ENCODE measurements around the gene PCDHGA2.

Gene PCDHGA2

DNA sequence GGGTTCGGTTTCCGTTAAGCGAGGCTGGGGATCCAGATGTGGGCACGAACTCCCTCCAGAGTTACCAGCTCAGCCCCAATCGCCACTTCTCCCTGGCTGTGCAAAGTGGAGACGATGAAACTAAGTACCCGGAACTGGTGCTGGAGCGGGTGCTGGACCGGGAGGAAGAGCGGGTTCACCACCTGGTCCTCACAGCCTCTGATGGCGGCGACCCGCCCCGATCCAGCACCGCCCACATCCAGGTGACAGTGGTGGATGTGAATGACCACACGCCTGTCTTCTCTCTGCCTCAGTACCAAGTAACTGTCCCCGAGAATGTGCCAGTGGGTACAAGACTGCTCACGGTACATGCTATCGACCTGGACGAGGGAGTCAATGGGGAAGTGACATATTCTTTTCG is 44.8 kb downstream of the PCDHGA2 start:
- no peak for DNase-seq (ENCODE audit: low spot score)

DNA sequence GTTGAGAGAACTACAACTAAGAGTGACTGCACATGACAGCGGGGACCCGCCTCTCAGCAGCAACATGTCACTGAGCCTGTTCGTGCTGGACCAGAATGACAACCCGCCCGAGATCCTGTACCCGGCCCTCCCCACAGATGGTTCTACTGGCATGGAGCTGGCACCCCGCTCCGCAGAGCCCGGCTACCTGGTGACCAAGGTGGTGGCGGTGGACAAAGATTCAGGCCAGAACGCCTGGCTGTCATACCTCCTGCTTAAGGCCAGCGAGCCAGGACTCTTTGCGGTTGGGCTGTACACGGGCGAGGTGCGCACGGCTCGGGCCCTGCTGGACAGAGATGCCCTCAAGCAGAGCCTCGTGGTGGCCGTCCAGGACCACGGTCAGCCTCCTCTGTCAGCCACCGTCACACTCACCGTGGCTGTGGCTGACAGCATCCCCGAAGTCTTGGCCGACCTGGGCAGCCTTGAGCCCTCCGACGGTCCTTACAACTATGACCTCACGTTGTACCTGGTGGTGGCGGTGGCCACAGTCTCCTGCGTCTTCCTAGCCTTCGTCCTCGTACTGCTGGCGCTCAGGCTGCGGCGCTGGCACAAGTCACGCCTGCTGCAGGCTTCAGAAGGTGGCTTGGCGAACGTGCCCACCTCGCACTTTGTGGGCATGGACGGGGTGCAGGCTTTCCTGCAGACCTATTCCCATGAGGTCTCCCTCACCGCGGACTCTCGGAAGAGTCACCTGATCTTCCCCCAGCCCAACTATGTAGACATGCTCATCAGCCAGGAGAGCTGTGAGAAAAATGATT is 46.1 kb downstream of the PCDHGA2 start:
- no peak for DNase-seq (ENCODE audit: low spot score)

DNA sequence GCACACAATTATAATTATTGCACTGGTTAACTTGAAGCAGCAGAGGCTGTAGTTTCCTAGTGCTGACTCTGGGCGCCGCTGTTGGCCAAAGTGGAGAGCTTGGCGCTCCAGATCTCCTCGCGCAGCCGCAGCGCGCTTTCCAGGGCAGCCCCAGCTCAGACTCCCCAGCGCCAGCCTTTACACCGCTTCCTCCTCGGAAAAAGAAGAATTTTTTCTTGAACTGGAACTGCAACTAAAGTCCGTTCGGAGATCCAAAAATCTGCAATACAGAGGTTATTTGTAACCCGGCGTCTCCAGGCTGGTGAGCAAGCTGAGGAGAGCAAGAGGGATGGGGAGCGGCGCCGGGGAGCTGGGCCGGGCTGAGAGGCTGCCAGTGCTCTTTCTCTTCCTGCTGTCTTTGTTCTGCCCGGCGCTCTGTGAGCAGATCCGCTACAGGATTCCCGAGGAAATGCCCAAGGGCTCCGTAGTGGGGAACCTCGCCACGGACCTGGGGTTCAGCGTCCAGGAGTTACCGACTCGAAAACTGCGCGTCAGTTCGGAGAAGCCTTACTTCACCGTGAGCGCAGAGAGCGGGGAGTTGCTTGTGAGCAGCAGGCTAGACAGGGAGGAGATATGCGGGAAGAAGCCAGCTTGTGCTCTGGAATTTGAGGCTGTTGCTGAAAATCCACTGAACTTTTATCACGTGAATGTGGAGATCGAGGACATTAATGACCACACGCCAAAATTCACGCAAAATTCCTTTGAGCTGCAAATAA is 49.2 kb downstream of the PCDHGA2 start, which contains the start of gene PCDHGB4:
PCDHGB4 (plus strand) TSS at position 142 of the 755 bp plus-strand sequence; CDS start at position 329, 187 bp downstream.
- peak; percentile 22 for DNase-seq (ENCODE audit: low spot score)

DNA sequence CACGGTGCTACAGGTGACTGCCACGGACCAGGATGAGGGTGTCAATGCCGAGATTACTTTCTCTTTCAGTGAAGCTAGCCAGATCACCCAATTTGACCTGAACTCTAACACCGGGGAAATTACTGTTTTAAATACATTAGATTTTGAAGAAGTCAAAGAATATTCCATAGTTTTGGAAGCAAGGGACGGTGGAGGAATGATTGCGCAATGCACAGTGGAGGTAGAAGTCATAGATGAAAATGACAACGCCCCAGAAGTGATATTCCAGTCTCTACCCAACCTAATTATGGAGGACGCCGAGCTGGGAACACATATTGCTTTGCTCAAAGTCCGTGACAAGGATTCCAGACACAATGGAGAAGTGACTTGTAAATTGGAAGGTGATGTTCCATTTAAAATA is 50.1 kb downstream of the PCDHGA2 start:
- no peak for DNase-seq (ENCODE audit: low spot score)

DNA sequence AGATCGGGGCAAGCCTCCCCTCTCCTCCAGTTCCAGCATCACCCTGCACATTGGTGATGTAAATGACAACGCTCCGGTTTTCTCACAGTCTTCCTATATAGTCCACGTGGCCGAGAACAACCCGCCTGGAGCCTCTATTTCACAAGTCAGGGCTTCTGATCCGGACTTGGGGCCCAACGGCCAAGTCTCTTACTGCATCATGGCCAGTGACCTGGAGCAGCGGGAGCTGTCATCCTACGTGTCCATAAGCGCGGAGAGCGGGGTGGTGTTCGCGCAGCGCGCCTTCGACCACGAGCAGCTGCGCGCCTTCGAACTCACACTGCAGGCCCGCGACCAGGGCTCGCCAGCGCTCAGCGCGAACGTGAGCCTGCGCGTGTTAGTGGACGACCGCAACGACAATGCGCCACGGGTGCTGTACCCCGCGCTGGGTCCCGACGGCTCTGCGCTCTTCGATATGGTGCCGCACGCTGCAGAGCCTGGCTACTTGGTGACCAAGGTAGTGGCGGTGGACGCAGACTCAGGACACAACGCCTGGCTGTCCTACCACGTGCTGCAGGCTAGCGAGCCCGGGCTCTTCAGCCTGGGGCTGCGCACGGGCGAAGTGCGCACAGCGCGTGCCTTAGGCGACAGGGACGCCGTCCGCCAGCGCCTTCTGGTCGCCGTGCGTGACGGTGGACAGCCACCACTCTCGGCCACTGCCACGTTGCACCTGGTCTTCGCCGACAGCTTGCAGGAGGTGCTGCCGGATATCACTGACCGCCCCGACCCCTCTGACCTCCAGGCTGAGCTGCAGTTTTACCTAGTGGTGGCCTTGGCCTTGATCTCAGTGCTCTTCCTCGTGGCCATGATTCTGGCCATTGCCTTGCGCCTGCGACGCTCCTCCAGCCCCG is 50.8 kb downstream of the PCDHGA2 start:
- no peak for DNase-seq (ENCODE audit: low spot score)

DNA sequence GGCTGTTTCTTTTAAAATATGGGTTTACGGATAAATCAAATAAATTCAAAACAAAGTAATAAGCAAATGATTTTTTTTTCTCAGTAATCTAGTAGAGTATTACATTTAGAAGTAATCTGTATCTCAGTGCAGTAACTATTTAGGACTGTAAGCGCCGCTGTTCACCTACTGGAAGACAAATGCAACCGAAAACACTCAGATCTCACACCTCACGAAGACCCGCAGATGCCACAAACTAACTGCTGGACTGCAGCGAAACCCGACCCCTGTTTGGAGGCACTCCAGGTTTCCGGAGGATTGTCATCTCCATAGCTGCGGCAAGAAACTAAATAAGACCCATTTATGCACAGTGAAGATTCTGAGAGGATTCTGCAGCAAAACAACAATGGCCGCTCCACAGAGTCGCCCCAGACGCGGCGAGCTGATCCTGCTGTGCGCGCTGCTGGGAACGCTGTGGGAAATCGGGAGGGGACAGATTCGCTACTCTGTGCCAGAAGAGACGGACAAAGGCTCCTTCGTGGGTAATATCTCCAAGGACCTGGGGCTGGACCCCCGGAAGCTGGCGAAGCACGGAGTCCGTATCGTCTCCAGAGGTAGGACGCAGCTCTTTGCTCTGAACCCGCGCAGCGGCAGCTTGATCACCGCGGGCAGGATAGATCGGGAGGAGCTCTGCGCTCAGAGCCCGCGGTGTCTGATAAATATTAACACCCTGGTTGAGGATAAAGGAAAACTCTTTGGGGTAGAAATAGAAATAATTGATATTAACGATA is 54.1 kb downstream of the PCDHGA2 start, which contains the start of gene PCDHGA8:
PCDHGA8 (plus strand) TSS at position 205 of the 770 bp plus-strand sequence; CDS start at position 386, 181 bp downstream.
- no peak for DNase-seq (ENCODE audit: low spot score)
